ENCODE results near the gene KRT83.
"Not testable (repeated sequence)": the region's sequence is repeated elsewhere in the genome, so short reads cannot be mapped to it uniquely, and the experiment has no call there.

Gene KRT83

GRCh38 chr12:52293926-52294325 lies 27.3 kb downstream of the KRT83 start:
- no peak for TF ChIP-seq CTCF (IDR thresholded peaks at IDR 0.05)
- peaks cover 67% of the 10 kb centered on the region for H3K27me3 ChIP-seq
- no peaks in the 10 kb centered on the region for H3K36me3 ChIP-seq
- no peaks in the 10 kb centered on the region for H3K4me1 ChIP-seq (ENCODE audit: control insufficient read depth in 1 of 2, insufficient read depth in 1 of 2, low read depth in 1 of 2, low read length in 1 of 2)
- H3K27ac ChIP-seq = no peak overlapping the region
- H3K9me3 ChIP-seq = no peaks in the 10 kb centered on the region
- no peak overlapping the region for H3K4me3 ChIP-seq (ENCODE audit: low read depth in 1 of 2, low read length in 1 of 2)

GRCh38 chr12:52291267-52291935 lies 29.8 kb downstream of the KRT83 start, which contains the start of gene KRT81:
KRT81 (minus strand) TSS chr12:52291534; CDS start chr12:52291465, 69 bp downstream.
- no peaks in the 10 kb centered on the region for H3K36me3 ChIP-seq
- no peaks in the 10 kb centered on the region for H3K9me3 ChIP-seq
- TF ChIP-seq CTCF (IDR thresholded peaks at IDR 0.05) = no peak
- no peak within 1 kb of the TSS for H3K4me3 ChIP-seq (ENCODE audit: low read depth in 1 of 2, low read length in 1 of 2)
- no peaks in the 10 kb centered on the region for H3K4me1 ChIP-seq (ENCODE audit: control insufficient read depth in 1 of 2, insufficient read depth in 1 of 2, low read depth in 1 of 2, low read length in 1 of 2)
- no peak within 1 kb of the TSS for H3K27ac ChIP-seq
- peaks cover 47% of the 10 kb centered on the region for H3K27me3 ChIP-seq

- H3K4me1 ChIP-seq (ENCODE audit: control insufficient read depth in 1 of 2, insufficient read depth in 1 of 2, low read depth in 1 of 2, low read length in 1 of 2); H3K36me3 ChIP-seq; H3K27ac ChIP-seq; H3K4me3 ChIP-seq (ENCODE audit: low read depth in 1 of 2, low read length in 1 of 2); H3K9me3 ChIP-seq: not testable (repeated sequence)
- H3K27me3 ChIP-seq = peaks cover 44% of the 10 kb centered on the region
Measured at GRCh38 chr12:52290483-52291134, 30.6 kb downstream of the KRT83 start.

GRCh38 chr12:52287816-52288805 lies 33.1 kb downstream of the KRT83 start:
- H3K27ac ChIP-seq = not testable (repeated sequence)

GRCh38 chr12:52286857-52287785 lies 34.1 kb downstream of the KRT83 start:
- H3K4me3 ChIP-seq (ENCODE audit: low read depth in 1 of 2, low read length in 1 of 2); H3K36me3 ChIP-seq; H3K27ac ChIP-seq; H3K4me1 ChIP-seq (ENCODE audit: control insufficient read depth in 1 of 2, insufficient read depth in 1 of 2, low read depth in 1 of 2, low read length in 1 of 2); H3K9me3 ChIP-seq: not testable (repeated sequence)
- H3K27me3 ChIP-seq = peaks cover 16% of the 10 kb centered on the region

More at GRCh38 chr12:52287816-52288805, 33.1 kb downstream of the KRT83 start:
- H3K36me3 ChIP-seq; H3K9me3 ChIP-seq; H3K4me3 ChIP-seq (ENCODE audit: low read depth in 1 of 2, low read length in 1 of 2); H3K4me1 ChIP-seq (ENCODE audit: control insufficient read depth in 1 of 2, insufficient read depth in 1 of 2, low read depth in 1 of 2, low read length in 1 of 2): not testable (repeated sequence)
- peaks cover 25% of the 10 kb centered on the region for H3K27me3 ChIP-seq

- Histone ChIP-seq H3K27me3 (peaks cover 9% of the 10 kb centered on the region), H3K4me1 (ENCODE audit: control insufficient read depth in 1 of 2, insufficient read depth in 1 of 2, low read depth in 1 of 2, low read length in 1 of 2) (no peaks in the 10 kb centered on the region), H3K36me3 (no peaks in the 10 kb centered on the region), H3K27ac (no peak overlapping the region), H3K4me3 (ENCODE audit: low read depth in 1 of 2, low read length in 1 of 2) (no peak overlapping the region), H3K9me3 (no peaks in the 10 kb centered on the region)
- TF ChIP-seq CTCF (IDR thresholded peaks at IDR 0.05) = no peak
Measured at GRCh38 chr12:52285851-52286530, 35.2 kb downstream of the KRT83 start.

All from neutrophil (primary cell).